Stimulated activated CD8-positive, alpha-beta memory T cell treated with anti-CD3 and anti-CD28 coated beads, Interleukin-2, amount 100 ng/mL, for 1 hour (primary cell): ENCODE results near the gene RNF2.

ENCODE experiments used
- DNase-seq, 2 donors: peaks; one replicate each; pipeline ENCODE4 v3.0.0-alpha.2; 2020; ENCODE audit warnings: low read depth in 2 of 2

Gene RNF2

GRCh38 chr1:185094761-185095160 is 49.4 kb downstream of the RNF2 start:
- DNase-seq, result no peak

GRCh38 chr1:185096531-185096930 is 51.2 kb downstream of the RNF2 start:
- no peak for DNase-seq

GRCh38 chr1:185104083-185104482 is 58.7 kb downstream of the RNF2 start:
- DNase-seq, result no peak

- DNase-seq, result no peak
These were observed 59.8 kb downstream of the RNF2 start for GRCh38 chr1:185105121-185105520.

GRCh38 chr1:185108321-185108720 is 63.0 kb downstream of the RNF2 start:
- no peak for DNase-seq

- no peak for DNase-seq
These were observed 64.8 kb downstream of the RNF2 start for GRCh38 chr1:185110145-185110544.

GRCh38 chr1:185111873-185112272 is 66.5 kb downstream of the RNF2 start:
- no peak for DNase-seq

- DNase-seq, result no peak
These were observed 67.0 kb downstream of the RNF2 start for GRCh38 chr1:185112356-185112755.

GRCh38 chr1:185129708-185130107 is 84.3 kb downstream of the RNF2 start:
- no peak for DNase-seq

- no peak for DNase-seq
These were observed 87.2 kb downstream of the RNF2 start for GRCh38 chr1:185132534-185132933.

- no peak for DNase-seq
These were observed 92.7 kb downstream of the RNF2 start for GRCh38 chr1:185137896-185138545.

- no peak for DNase-seq
These were observed 93.9 kb downstream of the RNF2 start for GRCh38 chr1:185139246-185139645.

GRCh38 chr1:185144233-185144632 is 98.9 kb downstream of the RNF2 start:
- DNase-seq, result no peak

- DNase-seq, result no peak
These were observed 105.9 kb downstream of the RNF2 start for GRCh38 chr1:185151215-185151614.
